ENCODE data around the gene DCTN1. TPM values are rescaled to one million over a fixed set of nuclear protein-coding genes. Genes with fewer than 3 reads are reported as not detected.

DCTN1 gene
- total and polyA plus RNA-seq, 2 donors (not counting 1 experiment from before 2014, with no cell fraction given), result 46.7 to 143 TPM

DNA sequence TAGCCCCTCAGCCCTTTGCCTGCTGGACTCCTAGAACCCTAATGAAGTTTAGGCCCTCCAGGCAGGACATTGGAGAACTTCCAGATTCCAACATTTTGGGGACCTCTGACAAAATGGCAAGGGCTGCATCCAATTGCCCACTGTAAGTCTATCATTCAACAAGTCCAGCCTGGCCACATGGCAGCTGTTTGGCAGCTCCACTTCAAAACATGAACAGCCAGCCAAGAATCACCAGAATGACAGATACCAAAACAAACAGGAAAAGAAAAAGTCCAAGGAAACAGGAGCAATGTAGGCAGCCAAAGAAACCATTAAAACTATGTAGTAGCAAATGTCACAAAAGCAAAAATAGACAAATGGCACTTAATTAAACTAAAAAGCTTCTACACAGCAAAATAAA, 62.4 kb downstream of the DCTN1 start:
- H3K4me1 ChIP-seq (ENCODE audit: control insufficient read depth in 2 of 2, insufficient read depth in 2 of 2, low read length in 2 of 2), result no peaks in the 10 kb centered on the region
- intact Hi-C loops (cut with micrococcal nuclease), result no loop called here
- no peak overlapping the region for H3K9ac ChIP-seq (ENCODE audit: low read length)
- H3K27ac Mint-ChIP-seq, result no peak overlapping the region
- no peaks in the 10 kb centered on the region for H3K79me2 ChIP-seq (ENCODE audit: control insufficient read depth, insufficient read depth, low read length)
- H3K9me3 ChIP-seq (ENCODE audit: control extremely low read depth in 1 of 3, control insufficient read depth in 2 of 3, insufficient read depth in 1 of 3, low read length in 2 of 3), result peaks cover 0 to 1% (median 0%) of the 10 kb centered on the region in 3 donors
- H3K4me3 Mint-ChIP-seq, result no peak overlapping the region
- no peak for DNase-seq
- H3K27me3 ChIP-seq (replicated peaks in 1 of 4; ENCODE audit: control extremely low read depth in 1 of 4, control insufficient read depth in 3 of 4, insufficient read depth in 4 of 4, low read length in 3 of 4), result no peaks in the 10 kb centered on the region
- no peaks in the 10 kb centered on the region for H3K9me3 Mint-ChIP-seq (ENCODE audit: insufficient read depth)
- no peaks in the 10 kb centered on the region for H4K20me1 ChIP-seq (ENCODE audit: control insufficient read depth, insufficient read depth, low read length, poor library complexity, severe bottlenecking)
- no peaks in the 10 kb centered on the region for H3K4me1 Mint-ChIP-seq
- no peak overlapping the region for H3K4me2 ChIP-seq (replicated peaks; ENCODE audit: low read depth, low read length, poor library complexity, severe bottlenecking)
- H3K36me3 ChIP-seq (replicated peaks in 1 of 2; ENCODE audit: control extremely low read depth in 1 of 2, control insufficient read depth in 1 of 2, extremely low read depth in 1 of 2, insufficient read depth in 2 of 2, low read length in 1 of 2), result no peaks in the 10 kb centered on the region
- no peaks in the 10 kb centered on the region for H3K27me3 Mint-ChIP-seq
- TF ChIP-seq, protein P1, sequence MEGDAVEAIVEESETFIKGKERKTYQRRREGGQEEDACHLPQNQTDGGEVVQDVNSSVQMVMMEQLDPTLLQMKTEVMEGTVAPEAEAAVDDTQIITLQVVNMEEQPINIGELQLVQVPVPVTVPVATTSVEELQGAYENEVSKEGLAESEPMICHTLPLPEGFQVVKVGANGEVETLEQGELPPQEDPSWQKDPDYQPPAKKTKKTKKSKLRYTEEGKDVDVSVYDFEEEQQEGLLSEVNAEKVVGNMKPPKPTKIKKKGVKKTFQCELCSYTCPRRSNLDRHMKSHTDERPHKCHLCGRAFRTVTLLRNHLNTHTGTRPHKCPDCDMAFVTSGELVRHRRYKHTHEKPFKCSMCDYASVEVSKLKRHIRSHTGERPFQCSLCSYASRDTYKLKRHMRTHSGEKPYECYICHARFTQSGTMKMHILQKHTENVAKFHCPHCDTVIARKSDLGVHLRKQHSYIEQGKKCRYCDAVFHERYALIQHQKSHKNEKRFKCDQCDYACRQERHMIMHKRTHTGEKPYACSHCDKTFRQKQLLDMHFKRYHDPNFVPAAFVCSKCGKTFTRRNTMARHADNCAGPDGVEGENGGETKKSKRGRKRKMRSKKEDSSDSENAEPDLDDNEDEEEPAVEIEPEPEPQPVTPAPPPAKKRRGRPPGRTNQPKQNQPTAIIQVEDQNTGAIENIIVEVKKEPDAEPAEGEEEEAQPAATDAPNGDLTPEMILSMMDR (IDR thresholded peaks at IDR 0.05), result no peak
- TF ChIP-seq EZH2 (IDR thresholded peaks at IDR 0.05; ENCODE audit: borderline replicate concordance, insufficient read depth, low read depth, low read length, poor library complexity, severe bottlenecking), result no peak
- no peak overlapping the region for H3K27ac ChIP-seq (ENCODE audit: low read length in 2 of 2)
- H3K4me3 ChIP-seq (ENCODE audit: control extremely low read depth in 1 of 5, extremely low read depth in 1 of 5, insufficient read depth in 1 of 5, low read depth in 2 of 5, low read length in 4 of 5), result no peak overlapping the region
- POLR2A ChIA-PET, result no interaction called here
- no peak for ATAC-seq (ENCODE audit: low read depth)
- H2AFZ ChIP-seq (ENCODE audit: insufficient read depth, low read depth, low read length, poor library complexity, severe bottlenecking), result no peak overlapping the region
- CTCF ChIA-PET, result interaction anchor here (0.8 kb wide), 1 partner anchor 10 kb away, joined by 3 read pairs; no protein-coding TSS in a partner anchor

DNA sequence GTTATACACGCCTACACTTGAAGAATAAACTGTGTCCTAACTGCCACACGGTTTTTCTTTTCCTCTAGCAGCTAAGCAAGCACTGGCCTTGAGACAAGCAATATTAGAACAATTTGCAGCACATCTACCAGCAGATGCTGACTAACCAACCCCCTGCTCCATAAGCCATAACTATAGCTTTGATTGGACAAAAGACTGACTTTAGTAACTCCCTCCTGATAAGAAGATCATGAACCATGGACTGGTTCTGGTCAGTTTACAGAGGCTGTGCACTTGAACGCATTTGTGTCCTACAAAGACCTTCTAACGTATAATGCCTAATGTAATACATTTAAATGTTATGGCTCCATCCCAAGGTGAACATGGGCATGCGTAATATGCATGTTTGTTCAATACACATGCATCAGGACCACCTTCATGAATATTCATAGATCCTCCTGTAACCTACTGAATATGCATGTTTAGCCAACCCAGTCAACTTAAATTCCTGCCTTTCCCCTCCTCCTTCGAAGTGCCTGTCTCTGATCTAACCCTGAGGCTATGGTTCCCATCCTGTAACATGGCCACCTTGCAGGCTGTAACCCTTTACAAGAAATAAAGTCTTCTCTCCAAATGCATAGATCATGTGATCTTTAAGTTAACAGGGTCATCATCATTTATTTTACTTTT, 63.4 kb downstream of the DCTN1 start:
- Mint-ChIP-seq H3K27ac (no peak overlapping the region), H3K4me1 (no peaks in the 10 kb centered on the region), H3K9me3 (ENCODE audit: insufficient read depth) (no peaks in the 10 kb centered on the region), H3K4me3 (no peak overlapping the region), H3K27me3 (no peaks in the 10 kb centered on the region)
- 80% methylated on average over 4 of the region's 6 CpGs for WGBS (ENCODE audit: insufficient coverage)
- Histone ChIP-seq H3K27me3 (replicated peaks in 1 of 4; ENCODE audit: control extremely low read depth in 1 of 4, control insufficient read depth in 3 of 4, insufficient read depth in 4 of 4, low read length in 3 of 4) (no peaks in the 10 kb centered on the region), H3K9me3 (ENCODE audit: control extremely low read depth in 1 of 3, control insufficient read depth in 2 of 3, insufficient read depth in 1 of 3, low read length in 2 of 3) (peaks cover 0 to 3% (median 0%) of the 10 kb centered on the region in 3 donors), H3K9ac (ENCODE audit: low read length) (no peak overlapping the region), H3K36me3 (replicated peaks in 1 of 2; ENCODE audit: control extremely low read depth in 1 of 2, control insufficient read depth in 1 of 2, extremely low read depth in 1 of 2, insufficient read depth in 2 of 2, low read length in 1 of 2) (no peaks in the 10 kb centered on the region), H3K4me3 (ENCODE audit: control extremely low read depth in 1 of 5, extremely low read depth in 1 of 5, insufficient read depth in 1 of 5, low read depth in 2 of 5, low read length in 4 of 5) (no peak overlapping the region), H4K20me1 (ENCODE audit: control insufficient read depth, insufficient read depth, low read length, poor library complexity, severe bottlenecking) (no peaks in the 10 kb centered on the region), H3K4me1 (ENCODE audit: control insufficient read depth in 2 of 2, insufficient read depth in 2 of 2, low read length in 2 of 2) (no peaks in the 10 kb centered on the region), H3K27ac (ENCODE audit: low read length in 2 of 2) (no peak overlapping the region), H3K4me2 (replicated peaks; ENCODE audit: low read depth, low read length, poor library complexity, severe bottlenecking) (no peak overlapping the region), H3K79me2 (ENCODE audit: control insufficient read depth, insufficient read depth, low read length) (no peaks in the 10 kb centered on the region), H2AFZ (ENCODE audit: insufficient read depth, low read depth, low read length, poor library complexity, severe bottlenecking) (no peak overlapping the region)
- intact Hi-C loops (cut with micrococcal nuclease), result no loop called here
- ChIA-PET POLR2A (no interaction called here), CTCF (no interaction called here)
- TF ChIP-seq, protein P1 (IDR thresholded peaks at IDR 0.05), result no peak
- no peak for TF ChIP-seq EZH2 (IDR thresholded peaks at IDR 0.05; ENCODE audit: borderline replicate concordance, insufficient read depth, low read depth, low read length, poor library complexity, severe bottlenecking)
- ATAC-seq (ENCODE audit: low read depth) (no peak), DNase-seq (no peak)

Data from B cell (primary cell).